HCT116 (cell line): ENCODE results near the gene ROMO1. TPM values are rescaled to one million over a fixed set of nuclear protein-coding genes. Genes with fewer than 3 reads are reported as not detected.
A peak's percentile ranks its signal among the peaks of the same experiment; 100 is the strongest.

ENCODE experiments used
- ATAC-seq: fragments of 200-7000 bp; cut with Tn5 transposase; 2 replicates; pipeline ENCODE4 v1.9.1; 2020; ENCODE audit warnings: mild to moderate bottlenecking, moderate library complexity
- BruUV-seq: library from RNA; stranded (reverse); fragments of 400-500 nt; replicated peaks from 2 replicates; lab custom pipeline; 2021; lab: Mats Ljungman, UMichigan
- CTCF ChIA-PET: fragments of 300-600 bp; sonication (Branson Sonifier 250); formaldehyde crosslinking; loops from one replicate; lab custom pipeline; 2021; ENCODE audit warnings: antibody characterized with exemption; lab: Charles Lee
- POLR2A ChIA-PET: fragments of 300-600, 350-600 bp; sonication (Branson Sonifier 250); formaldehyde crosslinking; loops from one replicate; lab custom pipeline; 2021; ENCODE audit warnings: antibody characterized with exemption; lab: Charles Lee
- RAD21 ChIA-PET, 2 experiments: fragments of 300-600 bp; sonication (Branson Sonifier 250); formaldehyde crosslinking; loops; one replicate each; lab custom pipeline; 2023; ENCODE audit warnings: low total read pairs in 2 of 2; ENCODE audit not compliant: uncharacterized antibody in 2 of 2, unreplicated experiment in 2 of 2, low non-redundant PET in 1 of 2; lab: Charles Lee
- DNase-seq: peaks from one replicate; pipeline ENCODE4 v3.0.0-alpha.2; 2010; ENCODE audit warnings: low read depth, low spot score
- H2AFZ ChIP-seq: fragments of 200-600 bp; shearing (Covaris generic), sonication (generic); 2 replicates; pipeline ENCODE4 v1.6.1; 2017; ENCODE audit warnings: low read depth, mixed run types, mixed read lengths, antibody characterized with exemption, low read length; ENCODE audit not compliant: poor library complexity, severe bottlenecking
- H3K27ac ChIP-seq: 2 replicates; pipeline ENCODE4 v1.5.1; 2012; ENCODE audit warnings: low read depth, low read length
- H3K27me3 ChIP-seq: fragments of 200-600 bp; sonication (generic); 2 replicates; pipeline ENCODE4 v1.6.1; 2016; ENCODE audit warnings: mixed run types, low read length, mixed read lengths; ENCODE audit not compliant: insufficient read depth
- H3K36me3 ChIP-seq, 2 experiments: fragments of 200-500 bp in 1 of 2; fragments of 200-600 bp in 1 of 2; sonication (Bioruptor generic) in 1 of 2; sonication (generic) in 1 of 2; 2 replicates each; pipeline versions ENCODE4 v1.5.1 to v1.6.1; 2014 to 2016; ENCODE audit warnings: low read length in 2 of 2, inconsistent platforms in 1 of 2, mixed read lengths in 1 of 2, mixed run types in 1 of 2; ENCODE audit not compliant: insufficient read depth in 2 of 2, control insufficient read depth in 1 of 2
- H3K4me1 ChIP-seq, 2 experiments: fragments of 200-600 bp in 1 of 2; sonication (generic) in 1 of 2; 2 replicates each; pipeline versions ENCODE4 v1.5.1 to v1.6.1; 2012 to 2017; ENCODE audit warnings: low read length in 2 of 2, inconsistent platforms in 1 of 2, mild to moderate bottlenecking in 1 of 2, mixed read lengths in 1 of 2, mixed run types in 1 of 2, moderate library complexity in 1 of 2; ENCODE audit not compliant: insufficient read depth in 2 of 2, control insufficient read depth in 1 of 2
- H3K4me2 ChIP-seq: fragments of 200-600 bp; sonication (generic); 2 replicates; pipeline ENCODE4 v1.6.1; 2017; ENCODE audit warnings: mixed run types, low read length, mixed read lengths
- H3K4me3 ChIP-seq, 2 experiments: fragments of 200-600 bp in 1 of 2; sonication (generic) in 1 of 2; replicated peaks in 1 of 2; 2 replicates each; pipeline ENCODE4 v1.5.1; 2011 to 2016; ENCODE audit warnings: low read length in 2 of 2, control low read depth in 1 of 2, low read depth in 1 of 2, mild to moderate bottlenecking in 1 of 2, mixed read lengths in 1 of 2, mixed run types in 1 of 2
- H3K79me2 ChIP-seq: fragments of 200-600 bp; sonication (generic); 2 replicates; pipeline ENCODE4 v1.6.1; 2017; ENCODE audit warnings: mild to moderate bottlenecking, mixed run types, low read length, moderate library complexity, mixed read lengths; ENCODE audit not compliant: insufficient read depth
- H3K9ac ChIP-seq: fragments of 200-600 bp; sonication (generic); 2 replicates; pipeline ENCODE4 v1.6.1; 2016; ENCODE audit warnings: low read length, mixed read lengths
- H3K9me2 ChIP-seq: fragments of 200-600 bp; sonication (generic), shearing (Covaris generic); 2 replicates; pipeline ENCODE4 v1.6.1; 2017; ENCODE audit warnings: mixed run types, mild to moderate bottlenecking, moderate library complexity; ENCODE audit not compliant: insufficient read depth
- H3K9me3 ChIP-seq, 2 experiments: fragments of 200-500 bp in 1 of 2; fragments of 200-600 bp in 1 of 2; sonication (Bioruptor generic) in 1 of 2; sonication (generic) in 1 of 2; 2 replicates each; pipeline ENCODE4 v1.6.1; 2014 to 2017; ENCODE audit warnings: low read length in 2 of 2, mixed read lengths in 2 of 2, inconsistent platforms in 1 of 2, low read depth in 1 of 2, mild to moderate bottlenecking in 1 of 2, mixed run types in 1 of 2, moderate library complexity in 1 of 2; ENCODE audit not compliant: control insufficient read depth in 1 of 2, insufficient read depth in 1 of 2
- H4K20me1 ChIP-seq: fragments of 200-600 bp; sonication (generic), shearing (Covaris generic); 2 replicates; pipeline ENCODE4 v1.6.1; 2017; ENCODE audit warnings: mixed run types, mild to moderate bottlenecking, moderate library complexity; ENCODE audit not compliant: insufficient read depth
- CBX3 ChIP-seq: IDR thresholded peaks from 2 replicates; pipeline ENCODE4 v1.6.1; 2012; ENCODE audit warnings: low read depth
- EGR1 ChIP-seq: IDR thresholded peaks from 2 replicates; pipeline ENCODE4 v1.6.1; 2012; ENCODE audit warnings: low read depth
- ELF1 ChIP-seq: IDR thresholded peaks from 2 replicates; pipeline ENCODE4 v1.6.1; 2012; ENCODE audit warnings: low read depth, borderline replicate concordance
- EZH2 ChIP-seq: fragments of 200-600 bp; sonication (generic); IDR thresholded peaks from 2 replicates; pipeline ENCODE4 v1.6.1; 2017; ENCODE audit warnings: antibody characterized with exemption, mixed run types
- FOSL1 ChIP-seq: IDR thresholded peaks from 2 replicates; pipeline ENCODE4 v1.6.1; 2012; ENCODE audit warnings: low read depth
- JUND ChIP-seq: IDR thresholded peaks from 2 replicates; pipeline ENCODE4 v1.6.1; 2012
- POLR2A ChIP-seq: IDR thresholded peaks from 2 replicates; pipeline ENCODE4 v1.7.0; 2011; ENCODE audit warnings: borderline replicate concordance; ENCODE audit not compliant: insufficient read depth, insufficient read length; ENCODE audit errors: extremely low read depth
- POLR2AphosphoS5 ChIP-seq: IDR thresholded peaks from 2 replicates; pipeline ENCODE4 v1.6.1; 2011; ENCODE audit warnings: mild to moderate bottlenecking, low read depth, low read length, moderate library complexity
- RAD21 ChIP-seq: IDR thresholded peaks from 2 replicates; pipeline ENCODE4 v1.6.1; 2012; ENCODE audit warnings: low read depth, mild to moderate bottlenecking
- SIN3A ChIP-seq: IDR thresholded peaks from 2 replicates; pipeline ENCODE4 v1.6.1; 2012; ENCODE audit warnings: low read depth
- SP1 ChIP-seq: IDR thresholded peaks from 2 replicates; pipeline ENCODE4 v1.6.1; 2012; ENCODE audit warnings: low read depth
- SRF ChIP-seq: IDR thresholded peaks from 2 replicates; pipeline ENCODE4 v1.6.1; 2012; ENCODE audit warnings: low read depth
- TCF7L2 ChIP-seq: IDR thresholded peaks from 2 replicates; pipeline ENCODE4 v1.7.0; 2011; ENCODE audit warnings: borderline replicate concordance, inconsistent platforms; ENCODE audit not compliant: insufficient read depth, insufficient read length; ENCODE audit errors: extremely low read depth
- YY1 ChIP-seq: IDR thresholded peaks from 2 replicates; pipeline ENCODE4 v1.6.1; 2011; ENCODE audit warnings: low read length, low read depth, moderate library complexity, mild to moderate bottlenecking; ENCODE audit not compliant: insufficient replicate concordance; ENCODE audit errors: extremely low read depth
- intact Hi-C: fragments of 100-400 bp; cut with micrococcal nuclease; formaldehyde crosslinking; loops from 2 replicates; pipeline ENCODE4 v1.10.0; 2022
- total RNA-seq: library from RNA; stranded (reverse); gene quantifications from one replicate; pipeline ENCODE4 v1.2.1, GENCODE V29; 2021; ENCODE audit not compliant: unreplicated experiment
- TF ChIP-seq, protein P1 (sequence below), 3 experiments: fragments of 200-600 bp in 1 of 3; sonication (generic) in 1 of 3; IDR thresholded peaks in 2 of 3; conservative IDR thresholded peaks in 1 of 3; 2 replicates each; pipeline ENCODE4 v1.5.1; 2012 to 2017; ENCODE audit warnings: low read depth in 2 of 3, low read length in 2 of 3, antibody characterized with exemption in 1 of 3, borderline replicate concordance in 1 of 3, control low read depth in 1 of 3, mild to moderate bottlenecking in 1 of 3, mixed read lengths in 1 of 3, mixed run types in 1 of 3, moderate library complexity in 1 of 3; ENCODE audit not compliant: insufficient read depth in 1 of 3
- TF ChIP-seq, protein P2 (sequence below): IDR thresholded peaks from 2 replicates; pipeline ENCODE4 v1.6.1; 2012; ENCODE audit warnings: low read depth

Gene ROMO1
- total RNA-seq, 1 experiment from 2014 or later, result 167 TPM

DNA sequence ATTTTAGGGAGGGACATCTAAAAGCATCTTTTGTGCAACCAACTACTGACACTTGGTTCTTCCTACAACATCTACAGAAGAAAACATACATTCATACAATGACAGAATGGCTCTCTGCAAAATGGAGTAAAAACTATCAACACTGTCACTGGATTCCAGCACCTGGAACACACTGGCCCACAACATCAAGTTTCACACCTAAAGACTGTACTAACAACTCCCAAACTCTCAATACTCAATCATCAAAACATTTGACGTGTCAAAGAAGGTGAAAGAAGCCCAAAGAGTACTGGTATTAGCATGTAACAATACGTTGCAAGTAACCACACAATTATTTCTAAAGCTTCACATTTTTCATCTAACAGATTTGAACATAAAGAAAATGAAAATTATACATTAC is 36.7 kb upstream of the ROMO1 start:
- no peak overlapping the region for H3K27ac ChIP-seq
- peak overlapping the region; percentile 80 for H3K4me2 ChIP-seq
- peaks cover 31 to 43% of the 10 kb centered on the region in 2 experiments for H3K4me1 ChIP-seq
- ATAC-seq (no peak), DNase-seq (no peak)
- intact Hi-C loops, result loop anchor here (2.0 kb wide), 1 partner anchor 44 kb away; no protein-coding TSS in a partner anchor
- peak overlapping the region in 1 of 2 experiments; percentile 79; a peak in 1 of 4 replicates for H3K4me3 ChIP-seq
- TF ChIP-seq SIN3A (no peak), SP1 (no peak), POLR2A (no peak), YY1 (no peak), EGR1 (no peak), JUND (no peak), SRF (no peak), EZH2 (no peak), TCF7L2 (no peak), FOSL1 (no peak), ELF1 (no peak), RAD21 (no peak), CBX3 (no peak), POLR2AphosphoS5 (no peak)
- TF ChIP-seq, protein P1, sequence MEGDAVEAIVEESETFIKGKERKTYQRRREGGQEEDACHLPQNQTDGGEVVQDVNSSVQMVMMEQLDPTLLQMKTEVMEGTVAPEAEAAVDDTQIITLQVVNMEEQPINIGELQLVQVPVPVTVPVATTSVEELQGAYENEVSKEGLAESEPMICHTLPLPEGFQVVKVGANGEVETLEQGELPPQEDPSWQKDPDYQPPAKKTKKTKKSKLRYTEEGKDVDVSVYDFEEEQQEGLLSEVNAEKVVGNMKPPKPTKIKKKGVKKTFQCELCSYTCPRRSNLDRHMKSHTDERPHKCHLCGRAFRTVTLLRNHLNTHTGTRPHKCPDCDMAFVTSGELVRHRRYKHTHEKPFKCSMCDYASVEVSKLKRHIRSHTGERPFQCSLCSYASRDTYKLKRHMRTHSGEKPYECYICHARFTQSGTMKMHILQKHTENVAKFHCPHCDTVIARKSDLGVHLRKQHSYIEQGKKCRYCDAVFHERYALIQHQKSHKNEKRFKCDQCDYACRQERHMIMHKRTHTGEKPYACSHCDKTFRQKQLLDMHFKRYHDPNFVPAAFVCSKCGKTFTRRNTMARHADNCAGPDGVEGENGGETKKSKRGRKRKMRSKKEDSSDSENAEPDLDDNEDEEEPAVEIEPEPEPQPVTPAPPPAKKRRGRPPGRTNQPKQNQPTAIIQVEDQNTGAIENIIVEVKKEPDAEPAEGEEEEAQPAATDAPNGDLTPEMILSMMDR (IDR thresholded peaks at IDR 0.05 in 2 of 3, conservative IDR thresholded peaks at IDR 0.05 in 1 of 3; ENCODE audit: borderline replicate concordance in 1 of 3, insufficient read depth in 1 of 3, low read depth in 2 of 3, low read length in 2 of 3), result no peak
- TF ChIP-seq, protein P2, sequence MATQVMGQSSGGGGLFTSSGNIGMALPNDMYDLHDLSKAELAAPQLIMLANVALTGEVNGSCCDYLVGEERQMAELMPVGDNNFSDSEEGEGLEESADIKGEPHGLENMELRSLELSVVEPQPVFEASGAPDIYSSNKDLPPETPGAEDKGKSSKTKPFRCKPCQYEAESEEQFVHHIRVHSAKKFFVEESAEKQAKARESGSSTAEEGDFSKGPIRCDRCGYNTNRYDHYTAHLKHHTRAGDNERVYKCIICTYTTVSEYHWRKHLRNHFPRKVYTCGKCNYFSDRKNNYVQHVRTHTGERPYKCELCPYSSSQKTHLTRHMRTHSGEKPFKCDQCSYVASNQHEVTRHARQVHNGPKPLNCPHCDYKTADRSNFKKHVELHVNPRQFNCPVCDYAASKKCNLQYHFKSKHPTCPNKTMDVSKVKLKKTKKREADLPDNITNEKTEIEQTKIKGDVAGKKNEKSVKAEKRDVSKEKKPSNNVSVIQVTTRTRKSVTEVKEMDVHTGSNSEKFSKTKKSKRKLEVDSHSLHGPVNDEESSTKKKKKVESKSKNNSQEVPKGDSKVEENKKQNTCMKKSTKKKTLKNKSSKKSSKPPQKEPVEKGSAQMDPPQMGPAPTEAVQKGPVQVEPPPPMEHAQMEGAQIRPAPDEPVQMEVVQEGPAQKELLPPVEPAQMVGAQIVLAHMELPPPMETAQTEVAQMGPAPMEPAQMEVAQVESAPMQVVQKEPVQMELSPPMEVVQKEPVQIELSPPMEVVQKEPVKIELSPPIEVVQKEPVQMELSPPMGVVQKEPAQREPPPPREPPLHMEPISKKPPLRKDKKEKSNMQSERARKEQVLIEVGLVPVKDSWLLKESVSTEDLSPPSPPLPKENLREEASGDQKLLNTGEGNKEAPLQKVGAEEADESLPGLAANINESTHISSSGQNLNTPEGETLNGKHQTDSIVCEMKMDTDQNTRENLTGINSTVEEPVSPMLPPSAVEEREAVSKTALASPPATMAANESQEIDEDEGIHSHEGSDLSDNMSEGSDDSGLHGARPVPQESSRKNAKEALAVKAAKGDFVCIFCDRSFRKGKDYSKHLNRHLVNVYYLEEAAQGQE, result no peak
- BruUV-seq, result no TSS peak
- peaks cover 0 to under 1% of the 10 kb centered on the region in 2 experiments; a peak in 1 of 4 replicates for H3K36me3 ChIP-seq
- H3K9me2 ChIP-seq, result no peaks in the 10 kb centered on the region
- ChIA-PET CTCF (no interaction called here), POLR2A (no interaction called here), RAD21 (no interaction called here)
- H4K20me1 ChIP-seq, result peaks cover 48% of the 10 kb centered on the region
- peaks cover 72% of the 10 kb centered on the region for H3K79me2 ChIP-seq
- peak overlapping the region; percentile 97 for H3K9ac ChIP-seq
- H3K9me3 ChIP-seq, result no peaks in the 10 kb centered on the region
- no peak overlapping the region for H2AFZ ChIP-seq
- H3K27me3 ChIP-seq, result no peaks in the 10 kb centered on the region
